Islet precursor cell (in vitro differentiated cells): ENCODE measurements around the gene PALLD.
"Not testable (repeated sequence)": the region's sequence is repeated elsewhere in the genome, so short reads cannot be mapped to it uniquely, and the experiment has no call there.

Source experiments
- DNase-seq: peaks from one replicate; pipeline ENCODE4 v3.0.0-alpha.2; 2018

PALLD gene

GRCh38 chr4:168925789-168926490 lies 429.1 kb downstream of the PALLD start:
- no peak for DNase-seq

GRCh38 chr4:168928346-168928745 lies 431.5 kb downstream of the PALLD start:
- no peak for DNase-seq

- no peak for DNase-seq
Measured at GRCh38 chr4:168928875-168929274, 432.0 kb downstream of the PALLD start.

GRCh38 chr4:168930413-168931196 lies 433.8 kb downstream of the PALLD start:
- DNase-seq: peak; percentile 53

DNA sequence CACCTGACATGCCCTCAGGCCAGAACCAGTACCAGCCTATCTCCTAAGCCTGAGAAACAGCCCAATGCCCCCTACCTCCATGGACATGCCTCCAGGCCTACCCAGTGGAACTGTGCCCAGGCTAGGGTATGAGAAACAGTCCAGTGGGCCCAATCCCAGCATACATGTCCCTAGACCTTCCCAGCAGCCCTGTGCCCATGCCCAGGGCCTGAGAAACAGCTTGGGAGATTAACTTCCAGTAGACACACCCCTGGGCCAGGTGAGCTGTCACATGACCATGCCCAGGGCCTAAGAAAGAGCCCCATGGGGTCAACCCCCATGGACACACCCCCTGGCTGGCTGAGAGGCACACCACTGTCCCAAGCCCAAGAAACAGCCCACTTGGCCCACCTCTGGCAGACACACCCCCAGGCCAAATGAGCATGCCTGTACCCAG lies 434.4 kb downstream of the PALLD start:
- DNase-seq: peak; percentile 57

GRCh38 chr4:168932138-168932537 lies 435.3 kb downstream of the PALLD start:
- no peak for DNase-seq

GRCh38 chr4:168933423-168933822 lies 436.6 kb downstream of the PALLD start:
- DNase-seq: no peak

- not testable (repeated sequence) for DNase-seq
Measured at GRCh38 chr4:168937473-168937872, 440.6 kb downstream of the PALLD start.

DNA sequence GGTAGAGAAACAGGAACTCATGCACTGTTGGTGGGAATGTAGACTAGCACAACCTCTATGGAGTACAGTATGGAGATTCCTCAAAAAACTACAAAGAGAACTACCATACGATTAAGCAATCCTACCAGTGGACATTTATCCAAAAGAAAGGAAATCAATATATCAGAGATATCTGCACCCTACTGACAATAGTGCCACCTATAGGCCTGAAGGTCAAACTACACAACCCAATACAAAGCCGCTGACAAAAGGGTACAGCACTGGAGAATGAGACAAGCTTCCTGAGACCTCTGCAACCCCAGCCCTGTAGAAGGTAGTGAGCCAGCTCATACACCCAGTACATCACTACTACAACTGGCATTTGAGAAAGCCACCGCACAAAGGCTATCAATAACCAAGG lies 446.1 kb downstream of the PALLD start:
- DNase-seq: peak; percentile 56

DNA sequence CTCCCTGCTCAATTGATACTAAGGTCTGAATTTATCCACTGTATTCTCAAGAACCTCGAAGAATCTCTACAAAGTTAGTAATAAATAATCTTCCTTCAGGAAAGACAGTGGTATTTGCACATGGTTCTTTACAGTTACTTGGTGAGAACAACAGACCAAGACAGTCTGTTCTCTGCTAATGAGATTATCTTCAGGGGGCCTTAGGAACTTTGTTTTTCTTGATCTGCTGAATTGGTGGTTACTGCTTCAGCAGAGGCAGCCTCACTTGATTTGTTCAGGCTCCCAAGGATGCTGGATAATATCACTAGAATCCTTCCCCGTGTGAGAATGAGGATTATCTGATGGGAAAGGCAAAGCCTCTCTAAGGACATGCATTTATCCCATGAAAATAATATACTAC lies 448.4 kb downstream of the PALLD start:
- no peak for DNase-seq

DNA sequence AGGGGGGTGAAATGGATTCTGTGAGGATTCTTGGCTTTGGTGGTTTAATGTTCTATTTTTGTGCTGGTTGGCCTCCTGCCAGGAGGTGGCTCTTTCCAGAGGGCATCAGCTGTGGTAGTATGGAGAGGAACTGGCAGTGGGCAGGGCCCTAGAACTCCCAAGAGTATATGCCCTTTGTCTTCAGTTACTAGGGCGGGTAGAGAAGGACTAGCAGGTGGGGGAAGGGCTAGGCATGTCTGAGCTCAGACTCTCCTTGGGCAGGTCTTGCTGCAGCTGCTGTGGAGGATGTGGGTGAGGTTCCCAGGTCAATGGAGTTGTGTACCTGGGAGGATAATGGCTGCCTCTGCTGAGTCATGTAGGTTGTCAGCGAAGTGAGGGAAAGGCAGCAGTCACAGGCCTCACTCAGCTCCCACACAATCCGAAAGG lies 456.0 kb downstream of the PALLD start:
- not testable (repeated sequence) for DNase-seq

DNA sequence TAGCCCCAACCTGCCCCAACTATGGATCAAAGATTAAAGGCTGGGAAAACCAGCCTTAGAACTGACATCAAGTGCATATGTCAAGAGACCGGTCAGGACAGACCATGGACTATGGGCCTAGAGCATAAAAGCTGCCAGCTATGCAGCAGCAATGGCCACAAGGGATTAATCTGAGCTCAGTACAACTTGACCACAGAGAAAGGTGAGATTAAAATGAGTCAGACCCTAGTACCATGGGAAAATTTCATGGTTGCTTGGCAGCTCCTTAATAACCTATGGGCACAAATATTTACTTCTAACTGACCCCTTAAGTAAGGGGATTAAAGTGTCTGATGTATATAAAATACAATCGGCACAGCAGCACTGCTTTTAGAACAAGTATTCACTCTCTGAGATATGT lies 458.8 kb downstream of the PALLD start:
- DNase-seq: no peak

- DNase-seq: no peak
Measured at GRCh38 chr4:168960716-168961115, 463.9 kb downstream of the PALLD start.

DNA sequence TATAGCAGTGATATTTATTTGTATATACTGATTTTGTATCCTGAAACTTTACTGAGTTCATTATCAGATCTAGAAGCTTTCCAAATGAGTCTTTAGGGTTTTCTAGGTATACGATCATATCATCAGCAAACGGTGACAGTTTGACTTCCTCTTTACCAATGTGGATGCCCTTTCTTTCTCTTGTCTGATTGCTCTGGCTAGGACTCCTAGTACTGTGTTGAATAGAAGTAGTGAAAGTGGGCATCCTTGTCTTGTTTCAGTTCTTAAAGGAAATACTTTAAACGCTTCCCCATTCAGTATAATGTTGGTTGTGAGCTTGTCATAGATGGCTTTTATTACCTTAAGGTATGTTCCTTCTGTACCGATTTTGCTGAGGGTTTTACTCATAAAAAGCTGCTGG lies 475.7 kb downstream of the PALLD start:
- DNase-seq: no peak
